ENCODE data around the gene CDON. TPM values are rescaled to one million over a fixed set of nuclear protein-coding genes. Genes with fewer than 3 reads are reported as not detected.

The CDON gene
- polyA plus RNA-seq, 3 donors = 0.01 TPM; not detected in 2

GRCh38 chr11:125976156-125976555, 86.5 kb downstream of the CDON start:
- Mint-ChIP-seq H3K4me3 (no peak overlapping the region), H3K9me3 (no peaks in the 10 kb centered on the region), H3K27ac (no peak overlapping the region), H3K36me3 (no peaks in the 10 kb centered on the region), H3K27me3 (ENCODE audit: low read depth in 3 of 3) (peaks cover 4 to 6% (median 5%) of the 10 kb centered on the region in 3 donors), H3K4me1 (no peaks in the 10 kb centered on the region)
- H3K9ac ChIP-seq (ENCODE audit: insufficient read depth, low read length, poor library complexity, severe bottlenecking) = no peak overlapping the region
- no peaks in the 10 kb centered on the region for H3K79me2 ChIP-seq (ENCODE audit: insufficient read depth, low read length)
- no peak overlapping the region for H3K4me3 ChIP-seq (replicated peaks in 1 of 3; ENCODE audit: low read depth in 2 of 3, low read length in 3 of 3)
- H4K20me1 ChIP-seq (ENCODE audit: insufficient read depth, low read length) = no peaks in the 10 kb centered on the region
- H3K36me3 ChIP-seq (replicated peaks in 1 of 2; ENCODE audit: control insufficient read depth in 1 of 2, insufficient read depth in 2 of 2, low read length in 2 of 2) = no peaks in the 10 kb centered on the region
- intact Hi-C loops (cut with micrococcal nuclease) = no loop called here
- no peak overlapping the region for H3K4me2 ChIP-seq (replicated peaks; ENCODE audit: extremely low read depth, low read length, poor library complexity, severe bottlenecking)
- no peaks in the 10 kb centered on the region for H3K4me1 ChIP-seq (ENCODE audit: control insufficient read depth in 1 of 2, insufficient read depth in 2 of 2, low read length in 2 of 2)
- H3K27me3 ChIP-seq (ENCODE audit: control insufficient read depth in 2 of 2, insufficient read depth in 2 of 2, low read length in 2 of 2) = no peaks in the 10 kb centered on the region
- no peak overlapping the region for H2AFZ ChIP-seq (ENCODE audit: insufficient read depth, low read depth, low read length, poor library complexity, severe bottlenecking)
- TF ChIP-seq CTCF (IDR thresholded peaks at IDR 0.05) = no peak
- H3K9me3 ChIP-seq (replicated peaks in 1 of 2; ENCODE audit: control insufficient read depth in 1 of 2, insufficient read depth in 1 of 2, low read length in 2 of 2) = no peaks in the 10 kb centered on the region
- H3K27ac ChIP-seq (ENCODE audit: low read depth in 1 of 2, low read length in 2 of 2) = no peak overlapping the region
- DNase-seq = no peak

GRCh38 chr11:125975634-125976033, 87.0 kb downstream of the CDON start:
- Histone ChIP-seq H3K79me2 (ENCODE audit: insufficient read depth, low read length) (no peaks in the 10 kb centered on the region), H2AFZ (ENCODE audit: insufficient read depth, low read depth, low read length, poor library complexity, severe bottlenecking) (no peak overlapping the region), H3K4me3 (replicated peaks in 1 of 3; ENCODE audit: low read depth in 2 of 3, low read length in 3 of 3) (no peak overlapping the region), H3K9me3 (replicated peaks in 1 of 2; ENCODE audit: control insufficient read depth in 1 of 2, insufficient read depth in 1 of 2, low read length in 2 of 2) (no peaks in the 10 kb centered on the region), H3K9ac (ENCODE audit: insufficient read depth, low read length, poor library complexity, severe bottlenecking) (no peak overlapping the region), H3K4me1 (ENCODE audit: control insufficient read depth in 1 of 2, insufficient read depth in 2 of 2, low read length in 2 of 2) (no peaks in the 10 kb centered on the region), H3K4me2 (replicated peaks; ENCODE audit: extremely low read depth, low read length, poor library complexity, severe bottlenecking) (no peak overlapping the region), H4K20me1 (ENCODE audit: insufficient read depth, low read length) (no peaks in the 10 kb centered on the region), H3K27ac (ENCODE audit: low read depth in 1 of 2, low read length in 2 of 2) (no peak overlapping the region), H3K36me3 (replicated peaks in 1 of 2; ENCODE audit: control insufficient read depth in 1 of 2, insufficient read depth in 2 of 2, low read length in 2 of 2) (no peaks in the 10 kb centered on the region), H3K27me3 (ENCODE audit: control insufficient read depth in 2 of 2, insufficient read depth in 2 of 2, low read length in 2 of 2) (no peaks in the 10 kb centered on the region)
- intact Hi-C loops (cut with micrococcal nuclease) = no loop called here
- no CpG with 5 or more reads among the region's 6 CpGs for WGBS (ENCODE audit: insufficient coverage)
- Mint-ChIP-seq H3K36me3 (no peaks in the 10 kb centered on the region), H3K9me3 (no peaks in the 10 kb centered on the region), H3K27me3 (ENCODE audit: low read depth in 3 of 3) (peaks cover 4 to 6% (median 5%) of the 10 kb centered on the region in 3 donors), H3K4me3 (no peak overlapping the region), H3K4me1 (no peaks in the 10 kb centered on the region), H3K27ac (no peak overlapping the region)
- no peak for DNase-seq
- no peak for TF ChIP-seq CTCF (IDR thresholded peaks at IDR 0.05)

All from CD14-positive monocyte (primary cell).